HG03342 (cell line): ENCODE measurements around the gene TRAPPC4.
"Not testable (repeated sequence)": the region's sequence is repeated elsewhere in the genome, so short reads cannot be mapped to it uniquely, and the experiment has no call there.

Source experiments
- ATAC-seq: cut with Tn5 transposase; IDR thresholded peaks from one replicate; pipeline ENCODE4 v1.9.1; 2021; ENCODE audit warnings: mild to moderate bottlenecking, moderate library complexity; ENCODE audit not compliant: unreplicated experiment

The TRAPPC4 gene

DNA sequence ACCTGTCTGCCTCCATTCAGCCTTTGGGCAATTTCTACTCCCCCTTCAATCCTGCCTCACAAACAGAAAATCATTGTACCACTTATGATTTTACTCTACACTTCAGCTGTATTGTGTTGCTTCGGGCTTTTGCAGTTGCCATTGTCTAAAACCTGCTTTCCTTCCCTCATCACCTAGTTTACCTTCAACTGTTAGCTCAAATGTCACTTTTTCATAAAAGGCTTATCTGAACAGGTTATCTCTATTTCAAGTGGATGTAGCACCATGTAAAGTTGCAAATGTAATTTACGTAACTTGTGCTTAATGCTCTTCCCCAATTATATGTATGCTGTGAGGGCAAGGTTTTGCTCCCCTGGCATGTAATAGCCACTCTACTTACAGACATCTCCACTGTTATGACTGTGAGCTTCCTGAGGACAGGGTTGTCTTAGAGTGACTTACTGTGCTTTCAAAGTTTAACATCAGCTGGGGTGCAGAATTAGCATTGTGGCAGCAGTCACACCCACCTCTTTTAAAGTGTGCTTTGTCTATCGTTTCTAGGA, 5.9 kb upstream of the TRAPPC4 start:
- no peak for ATAC-seq

DNA sequence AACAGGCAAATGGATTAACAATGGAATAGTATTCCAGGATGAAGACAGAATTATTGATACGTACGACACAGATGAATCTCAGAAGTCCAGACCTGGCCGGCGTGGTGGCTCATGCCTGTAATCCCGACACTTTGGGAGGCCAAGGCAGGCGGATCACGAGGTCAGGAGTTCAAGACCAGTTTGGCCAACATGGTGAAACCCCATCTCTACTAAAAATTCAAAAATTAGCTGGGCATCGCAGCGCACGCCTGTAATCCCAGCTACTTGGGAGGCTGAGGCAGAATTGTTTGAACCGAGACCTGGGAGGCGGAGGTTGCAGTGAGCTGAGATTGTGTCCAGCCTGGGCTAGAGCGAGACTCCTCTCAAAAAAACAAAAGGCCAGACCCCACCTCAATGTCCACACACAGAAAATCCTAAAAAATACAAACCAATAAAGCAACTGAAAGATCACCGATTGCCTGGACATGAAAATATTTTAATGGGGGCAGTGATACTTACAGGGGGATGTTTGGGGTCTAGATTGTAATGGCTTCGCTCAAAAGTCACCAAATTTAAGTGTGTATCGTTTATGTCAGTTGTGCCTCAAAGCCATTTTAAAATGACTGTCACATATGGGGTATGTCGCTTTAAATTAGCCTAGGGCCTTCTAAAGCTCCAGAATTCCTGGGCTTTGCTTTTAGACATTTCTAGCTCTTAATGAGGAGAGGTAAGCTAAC, 4.2 kb upstream of the TRAPPC4 start:
- ATAC-seq = no peak

DNA sequence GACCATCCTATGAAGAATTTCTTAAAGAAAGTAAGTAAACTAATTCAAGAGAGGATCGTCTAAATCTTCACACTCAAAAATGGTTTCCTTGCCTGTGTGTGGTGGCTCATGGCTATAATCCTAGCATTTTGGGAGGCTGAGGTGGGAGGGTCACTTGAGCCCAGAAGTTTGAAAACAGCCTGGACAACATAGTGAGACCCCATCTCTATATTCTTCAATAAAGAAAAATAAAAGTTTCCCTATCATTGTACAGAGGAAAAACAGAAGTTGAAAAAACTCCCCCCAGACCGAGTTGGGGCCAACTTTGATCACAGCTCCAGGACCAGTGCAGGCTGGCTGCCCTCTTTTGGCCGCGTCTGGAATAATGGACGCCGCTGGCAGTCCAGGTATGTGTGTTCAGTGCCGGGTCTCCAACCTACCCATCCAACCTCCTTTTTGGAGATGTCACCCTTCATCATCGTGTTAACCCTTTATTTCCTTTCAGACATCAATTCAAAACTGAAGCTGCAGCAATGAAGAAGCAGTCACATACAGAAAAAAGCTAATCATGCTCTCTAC, 3.4 kb upstream of the TRAPPC4 start:
- ATAC-seq = no peak

DNA sequence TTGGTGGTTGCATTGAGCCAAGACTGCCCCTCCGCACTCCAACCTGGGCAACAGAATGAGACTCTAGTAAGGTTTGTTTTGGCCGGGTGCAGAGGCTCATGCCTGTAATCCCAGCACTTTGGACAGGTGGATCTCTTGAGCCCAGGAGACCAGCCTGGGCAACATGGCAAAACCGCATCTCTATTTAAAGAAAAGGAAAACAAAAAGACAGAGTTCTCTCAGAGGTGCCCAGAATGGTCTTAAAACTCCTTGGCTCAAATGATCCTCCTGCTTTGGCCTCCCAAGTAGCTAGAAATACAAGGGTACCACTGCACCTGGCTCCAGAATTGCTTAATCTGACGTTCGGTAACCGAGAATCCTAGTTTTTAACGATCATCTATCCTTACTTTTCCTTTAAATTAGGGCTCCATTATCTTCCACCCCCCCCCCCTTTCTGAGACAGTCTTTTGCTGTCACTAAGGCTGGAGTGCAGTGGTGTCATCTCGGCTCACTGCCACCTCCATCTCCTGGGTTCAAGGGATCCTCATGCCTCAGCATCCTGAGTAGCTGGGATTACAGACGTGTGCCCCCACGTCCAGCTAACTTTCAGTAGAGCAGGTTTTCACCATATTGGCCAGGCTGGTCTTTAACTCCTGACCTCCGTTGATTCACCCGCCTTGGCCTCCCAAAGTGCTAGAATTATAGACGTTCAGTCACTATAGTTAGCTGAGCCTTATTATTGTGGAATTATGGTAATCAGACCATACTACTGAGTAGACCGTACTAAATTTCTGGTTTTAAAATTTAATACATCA, 2.2 kb upstream of the TRAPPC4 start:
- ATAC-seq = no peak

DNA sequence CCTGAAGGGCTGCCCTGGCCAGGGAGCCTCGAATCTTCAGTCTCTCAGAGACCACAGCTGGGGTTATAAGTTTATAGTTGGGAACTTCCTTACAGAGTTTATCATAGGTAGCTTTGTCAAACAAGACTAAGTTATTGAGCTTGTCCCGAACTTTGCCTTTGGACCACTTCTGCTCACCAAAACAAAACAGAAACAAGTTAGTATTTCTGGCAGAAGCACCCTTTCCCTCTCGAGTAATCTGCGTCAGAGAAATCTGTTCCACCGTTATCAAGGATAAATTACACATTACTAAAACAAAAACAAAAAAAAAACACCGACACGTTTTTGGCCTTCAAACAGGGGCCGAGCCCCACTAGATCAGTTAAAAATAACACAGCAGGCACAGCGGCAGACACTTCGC, 1.2 kb upstream of the TRAPPC4 start:
- not testable (repeated sequence) for ATAC-seq

DNA sequence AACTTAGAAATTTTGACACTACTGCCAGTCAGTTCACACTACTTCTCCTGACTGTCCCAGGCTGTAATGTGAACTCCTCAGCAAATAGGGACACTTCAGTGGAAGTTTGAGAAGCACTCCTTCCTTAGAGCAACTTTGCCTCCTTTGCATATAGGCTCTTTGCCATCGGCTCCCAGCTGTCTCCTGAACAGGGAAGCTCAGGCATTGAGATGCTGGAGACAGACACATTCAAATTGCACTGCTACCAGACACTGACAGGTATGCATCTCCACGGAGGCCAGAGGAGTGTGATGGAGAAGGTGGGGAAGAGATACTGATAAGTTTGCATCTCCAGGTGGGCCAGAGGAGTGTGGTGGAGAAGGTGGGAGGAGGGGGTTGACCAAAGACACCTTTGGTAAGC, 1.4 kb downstream of the TRAPPC4 start:
- no peak for ATAC-seq

DNA sequence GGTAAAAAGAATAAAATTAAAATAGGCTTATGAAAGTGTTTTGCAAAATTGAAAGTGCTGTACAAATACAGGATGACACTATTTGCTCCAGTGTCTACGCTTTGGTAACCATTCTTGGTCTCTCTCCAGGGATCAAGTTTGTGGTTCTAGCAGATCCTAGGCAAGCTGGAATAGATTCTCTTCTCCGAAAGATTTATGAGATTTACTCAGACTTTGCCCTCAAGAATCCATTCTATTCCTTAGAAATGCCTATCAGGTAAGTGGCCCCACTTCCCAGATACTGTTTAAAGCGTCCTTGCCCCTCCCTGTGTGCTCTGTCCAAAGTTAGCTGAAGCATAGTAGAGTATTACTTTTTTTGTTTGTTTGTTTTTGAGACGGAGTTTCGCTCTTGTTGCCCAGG, 3.1 kb downstream of the TRAPPC4 start:
- no peak for ATAC-seq

DNA sequence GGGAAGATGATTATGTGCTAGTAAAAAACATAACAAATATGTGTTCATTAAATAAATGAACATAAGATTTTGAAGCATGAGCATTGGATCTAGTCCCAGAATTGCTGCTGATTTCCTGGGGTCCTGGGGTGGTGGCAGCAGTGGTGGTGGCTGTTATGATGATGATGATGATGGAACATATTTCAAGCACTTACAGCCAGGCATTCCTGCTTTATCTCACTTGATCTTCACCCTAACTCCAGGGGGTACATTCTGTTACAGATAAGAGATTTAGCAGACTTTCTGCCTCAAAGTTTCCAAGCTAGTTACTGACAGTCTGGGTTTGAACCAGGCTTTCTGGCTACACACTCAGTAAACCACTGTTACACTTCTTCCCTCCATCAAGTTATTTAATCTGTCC, 5.2 kb downstream of the TRAPPC4 start:
- no peak for ATAC-seq

DNA sequence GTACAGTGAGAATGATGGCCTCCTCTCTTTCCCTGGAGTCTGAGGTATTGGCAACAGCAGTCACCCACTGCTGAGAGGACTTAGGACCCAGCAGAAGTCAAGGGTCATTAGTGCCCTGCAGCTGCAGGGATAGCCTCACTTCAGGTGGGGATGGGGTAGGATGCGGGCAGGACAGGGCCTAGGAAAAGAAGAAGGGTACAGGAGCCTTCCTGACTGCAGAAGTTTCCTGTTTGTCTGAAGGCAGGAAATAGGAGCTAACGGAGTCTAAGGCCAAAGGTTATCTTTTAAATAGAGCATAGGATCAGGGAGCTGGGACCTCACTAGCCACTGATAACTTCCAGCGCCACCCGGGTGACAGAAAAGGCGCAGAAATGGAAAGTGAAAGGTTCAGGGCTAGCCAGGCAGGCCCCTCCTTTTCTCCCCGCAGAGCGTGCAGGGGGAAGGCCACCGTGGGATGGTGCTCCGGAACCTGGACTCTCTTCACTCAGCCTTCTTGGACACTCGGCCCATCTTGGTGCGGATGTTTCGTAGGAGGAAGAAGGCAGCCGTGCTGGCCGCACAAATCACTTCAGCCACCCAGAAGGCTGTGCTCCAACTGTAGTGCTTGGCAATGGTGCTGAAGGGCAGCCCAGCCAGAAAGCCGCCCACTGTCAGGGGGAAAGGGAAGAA, 6.0 kb downstream of the TRAPPC4 start:
- ATAC-seq = no peak

DNA sequence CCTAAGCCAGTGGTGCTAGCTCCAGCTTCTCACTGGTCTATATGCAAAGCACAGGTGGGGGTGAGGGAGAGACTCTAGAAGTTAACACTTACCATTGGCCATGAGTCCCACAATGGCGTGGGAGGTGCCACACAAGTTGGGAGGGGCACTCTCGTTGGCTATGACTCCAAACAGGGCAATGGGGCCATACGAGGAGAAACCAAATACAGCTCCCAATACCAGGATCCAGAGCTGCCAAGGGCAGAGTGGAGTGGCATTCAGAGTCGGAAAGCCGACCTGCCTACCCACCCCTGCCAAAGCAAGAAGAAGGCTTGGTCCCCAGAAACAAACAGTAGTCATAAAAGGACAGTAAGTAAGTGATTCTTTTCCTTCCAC, 6.5 kb downstream of the TRAPPC4 start:
- ATAC-seq = no peak

DNA sequence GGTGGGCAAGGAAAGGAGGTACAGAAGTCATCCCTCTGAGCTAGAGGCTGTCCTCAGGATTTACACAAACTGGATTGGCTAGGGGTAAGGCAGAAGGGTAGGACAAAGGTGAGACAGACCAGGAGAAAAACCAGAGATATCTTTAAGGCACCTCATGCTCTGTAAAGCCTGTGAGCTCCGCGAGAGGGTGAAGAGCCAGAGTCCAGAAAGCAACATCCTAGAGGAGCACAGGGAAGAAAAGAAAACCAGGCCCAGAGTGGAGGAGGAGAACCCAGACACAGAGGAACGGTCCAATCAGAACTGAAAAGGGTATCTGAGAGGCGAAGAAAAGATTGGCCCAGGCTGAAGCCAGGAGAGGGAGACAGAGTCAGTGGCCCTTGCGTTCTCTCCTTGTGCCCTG, 7.0 kb downstream of the TRAPPC4 start:
- no peak for ATAC-seq

DNA sequence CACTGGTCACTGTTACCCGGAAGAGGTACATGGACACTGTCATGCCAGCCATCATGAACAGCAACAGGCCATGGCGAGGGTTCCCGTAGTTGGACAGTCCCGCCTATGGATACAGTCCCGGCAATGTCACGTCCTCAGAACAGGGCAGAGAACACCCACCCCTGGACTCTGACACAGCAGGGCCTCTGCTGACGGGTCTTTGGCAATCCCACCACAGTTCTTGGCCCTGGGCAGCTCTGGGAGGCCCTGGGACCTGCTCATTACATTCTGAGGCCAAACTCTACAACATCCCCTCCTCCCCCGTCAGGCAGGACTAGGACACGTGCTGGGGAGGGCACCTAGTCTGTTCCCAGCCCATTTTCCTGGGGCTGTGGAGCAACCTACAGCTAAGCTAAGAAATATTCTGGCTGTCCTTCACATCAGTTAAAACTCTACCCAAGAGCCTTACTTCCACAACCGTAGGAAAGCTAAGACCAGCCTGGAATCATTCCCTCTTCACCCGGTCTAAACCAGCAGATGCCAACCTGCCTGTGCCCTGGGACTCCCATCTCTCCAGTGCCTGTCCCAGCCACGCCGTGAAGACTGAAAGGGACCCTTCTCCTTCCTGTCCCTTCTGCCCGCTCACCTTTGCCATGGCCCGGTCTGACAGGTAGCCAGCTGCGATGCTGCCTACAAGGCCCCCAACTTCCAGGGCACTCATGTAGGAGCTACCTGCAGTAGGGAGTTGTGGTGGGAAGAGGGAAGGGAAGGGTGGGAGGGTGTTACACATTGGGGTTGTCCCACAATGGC, 7.6 kb downstream of the TRAPPC4 start:
- no peak for ATAC-seq

DNA sequence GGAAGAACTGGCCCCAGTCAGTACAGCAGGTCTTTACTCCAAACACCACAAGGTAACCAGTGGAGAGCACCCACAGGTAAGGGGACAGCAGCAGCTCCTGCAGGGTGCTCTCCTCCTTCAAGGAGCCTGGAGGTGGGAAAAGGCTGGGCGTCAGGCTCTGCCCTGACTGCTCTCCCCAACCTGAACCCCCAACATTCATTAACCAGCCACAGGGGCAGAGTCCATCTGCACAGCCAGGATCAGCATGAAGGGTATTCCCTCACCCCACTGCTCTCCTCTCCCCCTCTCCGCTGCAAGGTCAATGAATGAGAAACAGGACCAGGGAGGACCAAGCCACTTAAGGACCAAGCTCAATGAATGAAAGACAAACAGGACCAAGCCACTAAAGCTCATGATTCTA, 8.4 kb downstream of the TRAPPC4 start:
- ATAC-seq = no peak

DNA sequence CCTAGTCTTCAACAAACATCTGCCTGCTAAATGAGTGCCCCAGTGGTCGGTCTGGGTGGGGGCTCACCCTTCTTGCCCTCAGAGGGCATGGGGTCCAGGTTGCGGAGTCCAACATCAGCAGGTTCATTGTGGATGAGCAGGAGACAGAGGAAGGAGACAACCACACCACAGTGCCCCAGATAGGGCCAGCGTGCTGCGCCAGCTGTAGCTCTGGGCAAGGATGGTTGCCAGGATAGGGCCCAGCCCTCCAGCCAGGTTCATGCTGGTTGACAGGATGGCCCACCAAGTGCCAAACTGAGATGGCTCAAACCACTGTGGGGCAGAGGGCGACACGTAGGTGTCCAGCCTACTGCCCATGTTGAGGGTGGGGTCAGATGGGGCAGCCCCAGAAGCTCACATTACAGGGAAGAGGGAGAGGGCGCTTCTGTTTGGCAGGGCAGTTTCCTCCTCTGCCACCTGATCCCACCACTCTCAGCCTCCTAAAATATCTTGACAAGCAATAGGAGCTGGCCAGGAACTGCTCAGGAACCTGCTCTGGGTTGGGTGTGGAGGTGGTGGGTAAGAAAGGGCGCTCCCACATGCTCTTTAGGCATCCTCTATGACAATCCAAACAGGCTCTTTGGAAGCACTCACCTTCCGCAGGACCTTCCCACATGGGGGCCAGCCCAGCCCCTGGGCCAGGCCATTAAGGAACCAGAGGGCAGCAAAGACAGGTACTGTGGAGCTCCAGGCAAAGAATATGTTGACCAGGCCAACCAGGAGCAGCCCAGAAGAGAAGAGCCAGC, 9.2 kb downstream of the TRAPPC4 start:
- no peak for ATAC-seq

DNA sequence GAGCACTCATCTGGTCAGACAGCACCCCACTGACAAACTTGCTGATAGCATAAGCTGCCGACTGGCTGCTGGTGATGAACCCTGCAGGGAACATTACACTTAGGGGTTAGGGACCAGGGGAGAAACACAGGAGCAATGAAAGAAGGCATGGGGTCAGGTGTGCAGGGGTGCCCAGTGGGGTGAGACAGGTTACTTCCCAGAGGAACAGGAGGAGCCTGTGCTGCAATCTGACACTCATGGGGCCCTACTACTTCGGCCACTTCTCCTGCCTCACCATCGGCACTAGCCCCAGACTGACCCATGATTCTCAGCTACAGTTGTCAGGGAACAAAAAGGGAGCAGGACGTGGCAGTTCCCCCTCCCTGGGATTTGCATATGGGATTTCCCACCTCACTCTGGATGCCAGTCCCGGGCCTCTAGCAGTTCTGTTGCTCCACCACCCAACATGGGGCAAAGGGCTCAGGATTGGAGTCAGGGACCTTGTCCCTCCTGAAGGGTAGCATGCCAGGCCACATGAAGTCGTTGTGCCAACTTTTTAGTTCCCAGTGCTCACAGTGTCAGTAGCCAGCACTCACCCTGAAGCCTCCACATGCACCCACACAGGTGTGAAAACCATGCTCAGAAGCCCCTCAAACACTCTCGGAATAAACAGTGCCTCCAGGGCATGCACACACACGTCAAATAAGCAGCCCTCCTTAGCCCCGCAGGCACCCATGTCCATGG, 9.9 kb downstream of the TRAPPC4 start:
- no peak for ATAC-seq

DNA sequence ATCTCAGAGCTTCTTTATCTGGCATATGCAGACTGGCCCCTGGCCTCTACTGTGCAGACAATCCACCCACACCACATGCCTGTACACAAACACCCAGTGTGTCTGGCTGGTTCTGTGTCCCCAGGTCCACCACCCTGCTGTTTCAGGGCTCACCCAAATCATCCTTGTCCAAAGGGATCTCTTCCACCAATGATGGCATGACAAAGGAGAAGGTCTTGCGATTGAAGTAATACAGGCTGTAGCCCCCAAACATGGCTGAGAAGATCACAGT, 10.4 kb downstream of the TRAPPC4 start:
- ATAC-seq = no peak

DNA sequence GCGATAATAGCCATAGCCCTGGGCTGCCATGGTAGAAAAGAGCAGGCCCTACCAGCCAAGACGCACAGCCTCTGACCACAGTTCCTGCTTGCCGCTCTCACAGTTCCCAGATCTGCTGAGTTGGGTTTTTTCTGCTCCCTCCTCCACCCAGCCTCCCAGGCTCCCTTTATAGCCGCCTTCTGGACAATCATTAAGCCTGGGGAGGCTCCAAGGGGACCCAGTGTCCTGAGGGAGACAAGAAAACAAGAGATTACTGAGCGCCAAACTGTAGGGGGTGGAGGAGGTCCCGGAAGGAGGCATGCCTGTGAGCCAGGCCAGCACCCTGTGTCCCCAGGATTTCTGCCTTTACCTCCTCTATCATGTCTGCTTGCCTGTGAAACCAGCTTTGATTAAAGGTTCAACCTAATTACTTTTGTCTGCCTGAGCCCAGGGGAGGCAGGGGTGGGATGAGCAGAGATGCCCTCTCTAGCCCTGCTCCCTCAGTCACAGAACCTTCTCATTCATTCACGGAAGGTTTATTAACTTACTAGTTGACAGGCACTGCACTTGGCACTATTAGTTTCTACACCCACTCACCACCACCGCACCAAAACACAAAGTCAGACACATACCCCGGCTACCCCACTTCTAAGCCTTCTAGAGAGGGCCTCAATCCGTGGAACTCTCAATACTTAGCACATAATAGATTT, 10.9 kb downstream of the TRAPPC4 start:
- ATAC-seq = peak; percentile 13

DNA sequence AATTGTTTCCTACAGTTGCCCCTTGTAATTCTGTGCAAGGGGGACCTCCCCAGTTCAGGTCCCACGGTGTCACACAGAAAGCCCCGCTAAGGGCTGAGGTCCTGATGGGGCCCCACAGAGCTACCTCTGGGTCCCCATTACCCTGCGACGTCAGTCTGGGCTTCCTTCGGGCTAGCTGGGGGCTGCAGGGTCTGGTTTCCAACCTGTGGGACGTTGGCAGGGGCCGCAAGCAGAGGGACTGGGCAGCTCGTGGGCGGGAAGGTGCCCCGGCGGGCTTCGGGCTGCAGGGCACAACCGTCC, 11.4 kb downstream of the TRAPPC4 start:
- peak; percentile 23 for ATAC-seq
